G401 (cell line): ENCODE measurements around the gene DTX1. TPM values are rescaled to one million over a fixed set of nuclear protein-coding genes. Genes with fewer than 3 reads are reported as not detected.
"Not testable (repeated sequence)": the region's sequence is repeated elsewhere in the genome, so short reads cannot be mapped to it uniquely, and the experiment has no call there.

Source experiments
- DNase-seq: peaks from one replicate; pipeline ENCODE4 v3.0.0-alpha.2; 2015; ENCODE audit warnings: low spot score
- in situ Hi-C: cut with HindIII; loops from 2 replicates; pipeline ENCODE4 v1.10.0; 2016; ENCODE audit warnings: low sequenced_read_pairs, mixed read lengths
- total RNA-seq: library from RNA; depleted of rRNA; stranded (reverse); fragments of >200 nt; shearing (Covaris generic); gene quantifications from 2 replicates; pipeline ENCODE4 v1.2.3, GENCODE V29; 2014

DTX1 gene
- total RNA-seq, 1 experiment from 2014 or later = 5.6 TPM

- no peak for DNase-seq
- in situ Hi-C loops = no loop called here
Observed at GRCh38 chr12:113104953-113105510, 48.5 kb downstream of the DTX1 start.

- in situ Hi-C loops = no loop called here
- no peak for DNase-seq
Observed at GRCh38 chr12:113105606-113106271, 49.2 kb downstream of the DTX1 start.

- no peak for DNase-seq
- in situ Hi-C loops = no loop called here
Observed at GRCh38 chr12:113106361-113106760, 49.8 kb downstream of the DTX1 start.

GRCh38 chr12:113108308-113108707 lies 51.8 kb downstream of the DTX1 start:
- in situ Hi-C loops = no loop called here
- DNase-seq = no peak

GRCh38 chr12:113109360-113109759 lies 52.8 kb downstream of the DTX1 start:
- no peak for DNase-seq
- in situ Hi-C loops = no loop called here

- in situ Hi-C loops = no loop called here
- no peak for DNase-seq
Observed at GRCh38 chr12:113109872-113110599, 53.5 kb downstream of the DTX1 start.

GRCh38 chr12:113111247-113111646 lies 54.7 kb downstream of the DTX1 start:
- in situ Hi-C loops = no loop called here
- DNase-seq = no peak

- in situ Hi-C loops = no loop called here
- DNase-seq = no peak
Observed at GRCh38 chr12:113112043-113112899, 55.7 kb downstream of the DTX1 start.

GRCh38 chr12:113113397-113113796 lies 56.9 kb downstream of the DTX1 start:
- in situ Hi-C loops = no loop called here
- DNase-seq = no peak

- DNase-seq = no peak
- in situ Hi-C loops = no loop called here
Observed at GRCh38 chr12:113114447-113115178, 58.1 kb downstream of the DTX1 start.

GRCh38 chr12:113115455-113116126 lies 59.1 kb downstream of the DTX1 start:
- in situ Hi-C loops = no loop called here

GRCh38 chr12:113116875-113117274 lies 60.3 kb downstream of the DTX1 start:
- no peak for DNase-seq
- in situ Hi-C loops = no loop called here

More at GRCh38 chr12:113115455-113116126, 59.1 kb downstream of the DTX1 start:
- DNase-seq = no peak

GRCh38 chr12:113117684-113118083 lies 61.2 kb downstream of the DTX1 start:
- DNase-seq, in situ Hi-C loops: not testable (repeated sequence)

GRCh38 chr12:113118142-113118541 lies 61.6 kb downstream of the DTX1 start:
- in situ Hi-C loops = no loop called here
- no peak for DNase-seq

- in situ Hi-C loops = no loop called here
- DNase-seq = no peak
Observed at GRCh38 chr12:113119980-113120669, 63.6 kb downstream of the DTX1 start.

GRCh38 chr12:113120670-113121370 lies 64.3 kb downstream of the DTX1 start:
- in situ Hi-C loops = no loop called here
- no peak for DNase-seq

GRCh38 chr12:113127791-113128199 lies 71.3 kb downstream of the DTX1 start:
- in situ Hi-C loops = no loop called here
- no peak for DNase-seq
